Inflammatory macrophage (primary cell): ENCODE measurements around the gene SNX30.
"Not testable (repeated sequence)": the region's sequence is repeated elsewhere in the genome, so short reads cannot be mapped to it uniquely, and the experiment has no call there.

Experiments used
- DNase-seq, 2 donors: peaks; one replicate each; pipeline ENCODE4 v3.0.0-alpha.2; 2020 to 2022
- total RNA-seq, 18 experiments: gene quantifications; one replicate each; lab custom pipeline; 2026; ENCODE audit warnings: mixed read lengths in 6 of 18, inconsistent platforms in 2 of 18; lab: John Stamatoyannopoulos, UW

Gene SNX30
- total RNA-seq = 28.3 to 180 (median 133) reads per million in 18 experiments

- DNase-seq = peak; percentile 88 to 90
Observed at GRCh38 chr9:112750016-112750763, at the start of gene SNX30. Gene SNX30 (plus strand): TSS chr9:112750760. CDS start chr9:112751002, 242 bp downstream.

- no peak for DNase-seq
Observed at GRCh38 chr9:112703304-112703703, 47.3 kb upstream of the SNX30 start.

GRCh38 chr9:112705768-112706427 lies 44.7 kb upstream of the SNX30 start:
- no peak for DNase-seq

GRCh38 chr9:112711050-112711689 lies 39.4 kb upstream of the SNX30 start:
- DNase-seq = peak; percentile 25 to 30

- no peak for DNase-seq
Observed at GRCh38 chr9:112712678-112713077, 37.9 kb upstream of the SNX30 start.

- DNase-seq = peak; percentile 98 to 99
Observed at GRCh38 chr9:112717661-112718331, 32.8 kb upstream of the SNX30 start, which contains the start of gene INIP. Gene INIP (minus strand): TSS chr9:112718117. CDS start chr9:112716485, 1,632 bp downstream.

- DNase-seq = no peak
Observed at GRCh38 chr9:112719241-112719691, 31.3 kb upstream of the SNX30 start.

GRCh38 chr9:112719696-112720095 lies 30.9 kb upstream of the SNX30 start:
- no peak for DNase-seq

GRCh38 chr9:112720113-112720780 lies 30.3 kb upstream of the SNX30 start:
- no peak for DNase-seq

GRCh38 chr9:112722749-112723148 lies 27.8 kb upstream of the SNX30 start:
- not testable (repeated sequence) for DNase-seq

GRCh38 chr9:112725961-112726360 lies 24.6 kb upstream of the SNX30 start:
- no peak for DNase-seq

GRCh38 chr9:112726428-112726827 lies 24.1 kb upstream of the SNX30 start:
- DNase-seq = peak in 1 of 2 donors; percentile 22

- DNase-seq = no peak
Observed at GRCh38 chr9:112728401-112728800, 22.2 kb upstream of the SNX30 start.

GRCh38 chr9:112731971-112732370 lies 18.6 kb upstream of the SNX30 start:
- DNase-seq = no peak

- no peak for DNase-seq
Observed at GRCh38 chr9:112734892-112735291, 15.7 kb upstream of the SNX30 start.

GRCh38 chr9:112743216-112743836 lies 7.2 kb upstream of the SNX30 start:
- DNase-seq = no peak

- DNase-seq = no peak
Observed at GRCh38 chr9:112744177-112744576, 6.4 kb upstream of the SNX30 start.

- DNase-seq = no peak
Observed at GRCh38 chr9:112747094-112747493, 3.5 kb upstream of the SNX30 start.

- DNase-seq = no peak
Observed at GRCh38 chr9:112750764-112751055, 150 bp downstream of the SNX30 start.

- peak; percentile 66 to 72 for DNase-seq
Observed at GRCh38 chr9:112751056-112751795, 666 bp downstream of the SNX30 start.
